GM19351 (cell line): Measurements from ENCODE around the gene FAM153A.
"Not testable (repeated sequence)": the region's sequence is repeated elsewhere in the genome, so short reads cannot be mapped to it uniquely, and the experiment has no call there.

Experiments used
- ATAC-seq: cut with Tn5 transposase; IDR thresholded peaks from one replicate; pipeline ENCODE4 v1.9.1; 2021; ENCODE audit warnings: mild to moderate bottlenecking, moderate library complexity; ENCODE audit not compliant: unreplicated experiment

Gene FAM153A

GRCh38 chr5:177782792-177783633 is at the start of gene FAM153A:
Gene FAM153A (minus strand): TSS chr5:177782899.
- ATAC-seq, result not testable (repeated sequence)

- not testable (repeated sequence) for ATAC-seq
Observed at GRCh38 chr5:177832287-177832686, 49.6 kb upstream of the FAM153A start.

DNA sequence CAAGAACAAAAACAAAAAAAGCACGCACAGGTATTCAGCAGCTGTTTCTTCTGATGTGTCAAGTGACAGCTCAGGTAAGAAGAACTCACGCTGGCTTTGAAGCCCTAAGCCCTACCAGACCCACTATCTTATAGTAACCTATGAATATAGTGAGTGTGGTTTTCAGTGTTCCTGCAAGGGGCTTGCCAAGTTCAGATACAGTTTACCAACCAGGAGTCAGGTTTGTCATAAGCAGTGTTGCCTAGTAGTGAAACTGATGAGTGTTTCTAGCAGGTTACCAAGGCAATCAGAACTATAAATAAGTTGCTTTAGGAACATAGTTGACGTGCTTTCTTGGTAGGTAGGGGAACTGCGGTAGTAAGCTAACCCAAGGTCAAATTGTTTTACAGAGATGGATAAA is 43.4 kb upstream of the FAM153A start:
- not testable (repeated sequence) for ATAC-seq

GRCh38 chr5:177824776-177825175 is 42.1 kb upstream of the FAM153A start:
- ATAC-seq, result not testable (repeated sequence)

- not testable (repeated sequence) for ATAC-seq
Observed at GRCh38 chr5:177822489-177822888, 39.8 kb upstream of the FAM153A start.

- ATAC-seq, result not testable (repeated sequence)
Observed at GRCh38 chr5:177819664-177820063, 37.0 kb upstream of the FAM153A start.

GRCh38 chr5:177812814-177813425 is 30.2 kb upstream of the FAM153A start:
- not testable (repeated sequence) for ATAC-seq

GRCh38 chr5:177812160-177812743 is 29.6 kb upstream of the FAM153A start:
- not testable (repeated sequence) for ATAC-seq

DNA sequence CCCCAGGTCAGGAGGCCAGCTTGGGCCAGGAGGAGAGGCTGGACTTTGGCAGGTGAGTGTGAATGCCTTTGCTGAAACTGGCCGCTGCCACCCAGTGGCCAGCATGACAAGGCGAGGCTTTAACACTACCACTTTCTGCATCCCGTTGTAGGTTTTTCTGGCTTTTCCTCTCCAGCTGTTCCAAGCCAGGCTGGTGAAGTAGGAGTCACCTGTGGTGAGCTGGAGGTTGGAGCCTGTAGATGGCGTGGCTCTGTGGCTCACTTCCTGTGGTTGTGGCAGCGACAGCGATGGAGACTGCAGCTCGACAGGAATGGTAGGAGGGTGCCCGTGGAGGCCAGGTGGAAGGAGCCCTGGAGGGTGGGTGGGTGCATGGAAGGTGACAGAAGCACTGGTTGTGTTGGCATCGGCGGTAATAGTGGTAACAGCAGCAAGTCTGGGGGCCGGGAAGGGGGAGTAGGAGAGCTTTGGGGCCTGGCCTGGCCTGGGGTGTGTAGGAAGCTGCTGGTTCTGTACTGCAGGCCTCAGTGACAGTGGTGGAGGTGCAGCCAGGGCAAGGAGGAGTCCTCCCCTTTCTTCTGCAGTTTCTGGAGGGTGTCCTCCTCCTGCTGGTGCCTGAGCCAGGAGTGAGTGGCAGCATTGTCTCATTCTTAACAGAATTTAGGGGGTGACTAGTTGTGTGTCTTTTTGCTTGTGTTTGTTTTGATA is 26.7 kb upstream of the FAM153A start:
- ATAC-seq, result not testable (repeated sequence)

DNA sequence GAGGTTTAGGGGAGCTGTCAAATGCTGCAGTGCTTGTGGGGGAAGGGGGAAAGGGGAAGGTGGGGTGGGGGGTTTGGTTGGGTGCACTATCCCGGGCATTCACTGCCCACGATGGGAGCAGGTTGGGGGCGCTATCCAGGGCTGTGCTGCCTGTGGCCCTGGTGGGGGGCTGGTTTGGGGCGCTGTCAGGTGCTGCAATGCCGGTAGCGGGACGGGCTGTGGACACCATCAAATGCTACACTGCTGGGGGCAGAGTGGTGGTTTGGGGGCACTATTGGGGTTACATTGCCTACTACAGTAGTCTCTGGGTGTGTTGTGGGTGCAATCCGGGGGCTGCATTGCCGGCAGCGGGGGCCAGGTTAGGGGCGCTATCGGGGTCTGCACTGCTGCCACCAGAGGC is 25.7 kb upstream of the FAM153A start:
- not testable (repeated sequence) for ATAC-seq

DNA sequence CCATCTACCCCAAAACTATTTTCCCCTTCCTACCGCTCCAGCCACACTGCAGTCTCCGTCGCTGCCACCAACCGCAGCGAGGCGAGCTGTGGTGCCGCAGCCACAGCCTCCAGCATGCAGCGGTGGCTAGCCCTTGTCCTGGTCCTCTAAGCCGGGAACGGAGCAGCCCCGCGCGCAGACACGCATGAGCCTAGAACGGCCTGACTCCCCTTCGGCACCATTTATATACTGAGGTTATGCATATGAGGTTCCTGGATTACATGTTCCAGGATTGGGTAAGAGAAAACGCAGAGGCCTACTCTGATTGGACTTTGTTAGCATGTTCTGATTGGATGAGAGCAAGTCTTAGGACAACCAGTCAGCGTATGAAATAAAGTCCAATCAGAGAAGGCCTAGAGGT is 24.6 kb upstream of the FAM153A start:
- not testable (repeated sequence) for ATAC-seq

GRCh38 chr5:177801427-177801826 is 18.7 kb upstream of the FAM153A start:
- not testable (repeated sequence) for ATAC-seq

DNA sequence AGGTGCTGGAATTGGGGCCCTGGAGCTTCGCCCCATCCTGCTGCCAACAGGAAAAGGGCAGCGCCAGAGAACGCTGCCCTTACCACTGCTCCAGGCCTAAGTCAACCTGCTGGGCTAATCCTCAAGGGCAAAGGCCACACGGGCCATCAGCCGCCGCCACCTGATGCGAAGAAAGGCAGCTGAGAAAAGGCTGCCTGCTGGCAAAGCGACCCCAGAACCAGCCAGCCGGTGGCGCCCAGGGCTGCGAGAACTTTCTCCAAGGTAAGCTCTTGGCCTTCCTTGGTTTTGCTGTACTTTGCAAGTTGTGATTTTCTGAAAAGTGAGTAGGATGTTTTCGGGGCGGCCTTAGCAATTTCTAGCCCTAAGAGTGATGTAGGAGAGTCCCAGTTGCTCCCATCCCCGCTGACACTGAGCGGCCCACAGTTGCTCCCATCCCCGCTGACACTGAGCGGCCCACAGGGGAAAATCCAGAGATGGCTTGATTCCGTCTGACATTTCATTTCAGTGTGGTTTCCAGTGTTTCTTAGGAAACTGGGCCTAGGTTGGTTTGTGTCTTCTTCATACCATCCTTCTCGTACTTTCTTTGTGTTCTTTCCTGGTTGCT is 15.6 kb upstream of the FAM153A start:
- not testable (repeated sequence) for ATAC-seq

GRCh38 chr5:177793272-177793671 is 10.6 kb upstream of the FAM153A start:
- ATAC-seq, result not testable (repeated sequence)

GRCh38 chr5:177791649-177792048 is 8.9 kb upstream of the FAM153A start:
- not testable (repeated sequence) for ATAC-seq

DNA sequence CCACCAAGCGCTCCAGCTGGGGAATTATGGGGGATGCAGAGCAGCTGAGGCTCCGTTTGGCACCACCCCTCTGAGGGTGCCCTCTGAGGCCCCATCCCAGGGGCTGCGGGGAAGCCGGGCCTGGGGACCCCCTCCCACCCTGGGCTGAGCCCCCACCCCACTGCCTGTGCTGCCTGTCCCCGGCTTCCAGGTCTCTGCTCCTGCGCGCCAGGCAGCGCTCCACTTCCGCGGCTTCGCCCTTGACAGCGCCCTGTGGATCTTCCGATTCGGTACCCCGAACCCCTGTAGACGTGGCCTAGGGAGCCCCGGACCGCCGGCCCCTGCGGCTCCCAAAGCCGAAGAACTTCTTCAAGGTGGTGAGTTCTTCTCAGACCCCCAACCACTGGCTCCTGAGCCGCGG is 530 bp downstream of the FAM153A start:
- not testable (repeated sequence) for ATAC-seq

DNA sequence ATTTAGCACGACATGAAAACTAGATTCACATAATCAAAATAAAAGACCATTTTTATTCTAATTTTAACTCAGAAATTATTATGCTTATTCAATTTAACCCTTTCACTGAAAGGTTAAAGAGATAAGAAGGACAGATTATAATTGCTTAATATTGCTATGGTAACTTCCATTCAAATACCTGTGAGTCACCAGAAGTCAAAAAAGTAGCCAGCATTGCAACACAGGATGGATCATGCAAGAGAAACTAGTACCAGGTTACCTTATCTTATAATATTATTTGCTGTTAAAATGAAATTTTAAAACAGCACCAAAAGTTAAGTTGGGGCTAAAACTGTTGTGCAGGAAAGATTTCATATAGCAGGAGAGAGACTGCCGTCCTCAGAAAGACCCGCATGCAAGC is 11.5 kb downstream of the FAM153A start:
- not testable (repeated sequence) for ATAC-seq

DNA sequence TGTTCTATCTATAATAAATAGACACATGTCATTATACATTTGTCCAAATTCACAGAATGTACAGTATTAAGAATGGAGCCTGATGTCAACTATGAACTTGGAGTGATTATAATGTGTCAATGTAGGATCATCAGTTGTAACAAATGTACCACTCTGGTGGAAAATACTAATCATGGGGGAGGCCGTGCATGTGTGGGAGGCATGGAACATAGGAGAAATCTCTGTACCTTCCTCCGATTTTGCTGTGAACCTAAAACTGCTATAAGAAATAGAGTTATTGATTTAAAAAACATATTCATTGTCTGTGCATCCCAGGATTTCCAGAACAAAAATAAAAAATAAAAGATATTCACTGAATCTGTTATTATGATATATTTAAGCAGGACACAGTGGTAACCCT is 12.1 kb downstream of the FAM153A start:
- ATAC-seq, result not testable (repeated sequence)

DNA sequence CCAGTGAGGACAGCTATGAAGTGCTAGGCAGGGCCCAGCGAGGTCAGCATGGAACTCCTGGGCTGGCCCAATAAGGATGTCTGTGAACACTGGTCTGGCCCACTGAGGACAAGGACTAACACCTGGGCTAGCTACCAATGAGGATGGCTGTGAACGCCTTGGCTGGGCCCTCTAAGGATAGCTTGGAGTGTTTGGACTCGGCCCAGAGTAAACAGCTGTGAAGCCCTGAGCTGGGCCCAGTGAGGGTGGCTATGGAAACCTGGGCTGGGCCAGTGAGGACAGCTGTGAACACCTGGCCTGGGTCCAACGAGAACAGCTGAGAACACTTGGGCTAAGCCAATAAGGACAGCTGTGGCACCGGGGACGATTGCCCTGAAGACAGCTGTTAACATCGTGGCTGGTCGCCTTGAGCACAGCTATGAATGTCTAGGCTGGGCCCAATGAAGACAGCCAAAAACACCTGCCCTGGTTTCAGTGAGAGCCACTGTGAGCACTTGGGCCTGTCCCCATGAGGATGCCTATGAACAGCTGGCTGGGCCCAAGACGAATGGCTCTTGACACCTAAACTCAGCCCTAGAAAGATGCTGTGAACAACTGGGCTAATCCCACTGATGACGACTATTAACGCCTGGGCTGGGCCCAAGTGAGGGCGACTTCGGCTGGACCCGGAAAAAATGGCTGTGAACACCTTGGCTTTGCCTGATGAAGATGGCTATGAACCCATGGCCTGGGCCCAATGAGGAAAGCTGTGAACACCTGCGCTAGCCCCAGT is 18.8 kb downstream of the FAM153A start:
- ATAC-seq, result not testable (repeated sequence)

DNA sequence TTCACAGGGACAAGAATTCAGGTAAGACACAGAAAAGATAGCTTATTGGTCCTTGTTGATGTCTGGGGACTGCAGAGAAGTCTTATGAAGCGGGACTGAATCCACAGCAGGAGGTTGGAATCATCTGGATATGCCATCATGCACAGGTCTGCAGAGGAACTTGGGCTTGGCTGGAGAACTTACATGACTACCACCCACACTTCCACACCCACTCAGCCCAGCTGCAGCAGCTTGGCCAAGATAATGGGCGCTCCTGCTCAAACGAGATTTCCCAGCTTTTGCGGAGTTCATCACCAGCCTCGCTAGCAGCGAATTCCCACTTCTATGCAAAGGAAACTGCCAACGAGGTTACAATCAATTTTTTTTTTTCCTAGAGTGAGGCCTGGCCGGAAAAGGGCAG is 21.7 kb downstream of the FAM153A start:
- not testable (repeated sequence) for ATAC-seq
